NCI-H226 (cell line): ENCODE results near the gene MSI2.
"Not testable (repeated sequence)": the region's sequence is repeated elsewhere in the genome, so short reads cannot be mapped to it uniquely, and the experiment has no call there.

Source experiments
- DNase-seq: peaks from one replicate; pipeline ENCODE4 v3.0.0-alpha.2; 2015

MSI2 gene

DNA sequence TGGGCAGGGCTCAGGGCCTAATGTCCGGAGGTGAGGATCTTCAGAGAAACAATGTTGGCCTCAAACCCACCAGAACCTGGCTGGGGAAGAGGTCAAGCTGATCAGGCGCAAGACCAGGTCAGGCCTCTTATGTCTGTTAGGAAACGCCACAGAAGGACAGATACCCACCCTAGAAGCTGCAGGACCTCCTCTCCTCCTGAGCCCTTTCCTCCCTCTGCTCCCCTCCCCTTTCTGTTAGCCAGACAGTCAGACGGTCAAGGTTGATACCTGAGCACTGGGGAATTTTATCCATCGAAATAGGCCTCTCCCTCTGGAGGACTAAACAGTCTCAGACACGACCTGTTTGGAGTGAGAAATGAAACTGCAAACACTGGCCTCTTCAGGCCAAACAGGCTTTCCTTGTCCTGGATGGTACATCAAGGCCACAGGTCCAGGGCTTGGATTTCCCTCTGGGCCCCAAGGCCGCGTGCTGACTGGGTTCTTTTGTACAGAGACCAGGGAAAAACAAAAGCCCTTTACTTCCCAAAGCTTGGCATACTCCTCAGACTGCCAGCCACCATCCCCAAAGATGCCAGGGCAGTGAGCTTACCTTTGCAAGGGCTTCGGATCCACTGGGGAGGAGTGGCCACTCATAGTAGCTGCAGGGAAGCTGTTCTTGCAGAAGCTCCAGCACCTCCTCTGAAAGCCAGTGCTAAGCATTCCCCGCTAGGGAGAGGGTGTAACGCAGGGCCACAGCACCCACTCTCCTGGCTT lies 353.0 kb downstream of the MSI2 start:
- DNase-seq: no peak

DNA sequence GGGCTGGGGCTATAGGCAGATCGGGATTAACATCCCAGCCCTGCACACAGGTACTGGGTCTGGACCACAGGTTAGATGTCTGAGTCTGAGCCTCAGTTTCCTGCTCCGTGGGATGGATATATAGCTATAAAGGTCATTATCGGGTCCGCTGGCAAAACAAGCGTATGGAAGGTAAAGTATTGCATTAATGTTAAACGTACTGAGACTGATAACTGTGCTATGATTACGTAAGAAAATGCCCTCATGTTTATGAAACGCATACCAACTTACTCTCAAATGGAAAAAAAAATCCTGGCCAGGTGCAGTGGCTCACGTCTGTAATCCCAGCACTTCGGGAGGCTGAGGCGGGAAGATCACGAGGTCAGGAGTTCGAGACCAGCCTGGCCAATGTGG lies 353.6 kb downstream of the MSI2 start:
- DNase-seq: no peak

DNA sequence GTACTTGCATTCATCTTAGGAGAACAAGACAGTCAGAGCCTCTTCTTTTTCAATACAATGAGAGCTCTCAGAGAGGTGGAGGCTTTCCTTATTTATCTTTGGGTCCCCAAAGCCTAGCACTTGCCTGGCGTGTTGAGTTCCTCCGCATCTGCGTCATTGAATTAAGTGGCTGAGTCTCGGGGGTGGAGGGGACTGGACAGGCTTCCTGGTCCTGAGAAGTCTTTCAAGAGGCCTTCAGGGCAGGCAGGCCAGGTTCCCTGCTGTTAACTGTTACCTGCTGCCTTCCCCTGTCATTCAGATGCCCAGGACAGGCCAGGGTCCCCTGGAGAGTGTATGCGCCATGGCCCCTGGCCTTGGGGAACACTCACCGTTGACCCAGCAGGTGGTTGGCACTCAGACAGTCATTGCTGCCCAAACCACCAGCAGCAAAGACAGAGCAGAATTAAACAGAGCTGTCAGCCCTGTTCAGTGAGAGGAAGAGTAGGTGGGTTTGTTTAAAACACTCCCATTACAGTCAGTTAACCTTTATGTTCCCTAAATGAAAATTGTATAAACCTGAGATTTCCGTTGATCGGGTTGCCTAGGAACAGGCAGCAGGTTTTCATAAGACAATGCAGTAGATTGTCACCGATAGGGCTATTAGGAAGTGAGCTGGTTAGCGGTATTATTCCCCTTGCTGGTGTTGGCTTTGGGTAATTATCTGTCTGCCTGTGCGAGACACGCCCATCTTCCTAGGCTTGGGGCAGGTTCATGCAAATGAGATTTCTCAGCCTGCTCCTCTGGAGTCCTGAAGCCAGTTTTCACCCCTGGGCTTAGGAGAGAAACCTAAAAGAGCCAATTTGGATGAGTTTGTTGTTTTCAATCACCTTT lies 356.1 kb downstream of the MSI2 start:
- no peak for DNase-seq

DNA sequence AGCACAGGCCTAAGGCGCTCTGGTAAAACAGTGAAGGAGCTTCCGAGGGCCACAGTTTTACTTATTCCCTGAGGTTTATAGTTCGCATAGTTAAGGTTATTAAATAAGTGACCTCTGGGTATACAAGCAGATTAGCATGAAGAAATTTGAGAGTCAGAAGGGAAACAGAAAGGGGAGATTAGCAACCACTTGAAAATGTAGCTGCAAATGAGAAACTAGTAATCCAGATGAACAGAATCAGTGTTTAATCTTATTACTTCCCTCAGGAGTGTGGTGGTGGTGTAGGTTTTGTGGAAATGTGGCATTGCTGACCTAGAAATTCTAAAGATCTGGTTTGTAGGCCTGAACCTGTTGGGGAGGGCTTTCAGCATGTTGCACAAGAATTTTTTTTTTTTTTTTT lies 358.4 kb downstream of the MSI2 start:
- DNase-seq: no peak

DNA sequence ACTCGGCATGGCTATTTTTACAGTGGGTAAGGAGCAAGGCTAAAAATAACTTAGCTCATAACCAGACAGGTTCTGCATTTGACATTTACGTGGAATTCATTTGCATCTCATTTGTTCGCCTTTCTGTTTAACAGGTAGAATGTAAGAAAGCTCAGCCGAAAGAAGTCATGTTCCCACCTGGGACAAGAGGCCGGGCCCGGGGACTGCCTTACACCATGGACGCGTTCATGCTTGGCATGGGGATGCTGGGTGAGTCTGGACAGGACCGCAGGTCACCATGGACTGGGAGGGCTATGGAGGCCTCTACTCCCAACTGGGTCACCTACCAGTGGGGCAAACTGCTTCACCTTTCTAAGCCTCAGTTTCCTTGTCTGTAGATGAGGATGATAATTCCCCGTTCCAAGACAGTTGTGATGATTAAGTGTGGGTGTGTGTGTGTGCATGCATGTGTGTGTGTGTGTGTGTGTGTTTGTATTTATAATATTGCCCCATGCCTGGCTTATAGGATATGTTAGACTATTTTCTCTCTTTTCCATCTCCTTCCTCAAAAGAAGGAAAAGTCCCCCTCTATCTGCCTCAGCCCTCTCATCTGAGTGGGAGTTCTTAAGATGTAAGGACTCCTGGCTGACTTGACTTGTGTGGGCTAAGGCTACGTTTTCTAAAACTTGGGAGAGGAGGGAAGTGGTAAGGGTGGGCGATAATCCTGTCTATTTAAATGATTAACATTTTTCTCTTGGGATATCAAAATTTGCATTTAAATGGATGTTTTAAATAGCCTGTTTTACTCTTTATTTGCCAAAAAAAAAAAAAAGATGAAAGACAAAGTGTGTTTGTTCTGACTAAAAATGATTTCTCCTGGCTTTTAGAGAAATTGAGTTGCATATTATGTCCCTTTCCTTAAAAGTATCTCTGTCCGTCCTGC lies 359.8 kb downstream of the MSI2 start:
- no peak for DNase-seq

DNA sequence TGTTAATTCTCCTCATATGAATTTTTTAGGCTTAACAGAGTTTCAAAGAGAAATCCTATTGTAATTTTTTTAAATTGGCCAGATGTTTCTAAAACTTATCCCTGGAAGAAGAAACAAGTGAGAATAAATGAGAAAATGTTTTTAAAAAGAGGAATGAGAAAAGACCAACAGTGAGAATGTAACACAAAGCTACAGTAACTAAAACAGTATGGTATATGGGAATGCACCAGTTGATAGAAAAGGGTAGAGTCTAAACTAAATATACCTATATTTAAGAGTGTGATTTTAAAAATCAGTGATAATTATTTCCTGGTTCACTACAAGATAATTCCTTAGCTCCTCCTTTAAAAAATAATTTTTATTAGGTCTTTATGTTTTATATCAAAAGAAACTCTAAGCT lies 360.9 kb downstream of the MSI2 start:
- DNase-seq: no peak

DNA sequence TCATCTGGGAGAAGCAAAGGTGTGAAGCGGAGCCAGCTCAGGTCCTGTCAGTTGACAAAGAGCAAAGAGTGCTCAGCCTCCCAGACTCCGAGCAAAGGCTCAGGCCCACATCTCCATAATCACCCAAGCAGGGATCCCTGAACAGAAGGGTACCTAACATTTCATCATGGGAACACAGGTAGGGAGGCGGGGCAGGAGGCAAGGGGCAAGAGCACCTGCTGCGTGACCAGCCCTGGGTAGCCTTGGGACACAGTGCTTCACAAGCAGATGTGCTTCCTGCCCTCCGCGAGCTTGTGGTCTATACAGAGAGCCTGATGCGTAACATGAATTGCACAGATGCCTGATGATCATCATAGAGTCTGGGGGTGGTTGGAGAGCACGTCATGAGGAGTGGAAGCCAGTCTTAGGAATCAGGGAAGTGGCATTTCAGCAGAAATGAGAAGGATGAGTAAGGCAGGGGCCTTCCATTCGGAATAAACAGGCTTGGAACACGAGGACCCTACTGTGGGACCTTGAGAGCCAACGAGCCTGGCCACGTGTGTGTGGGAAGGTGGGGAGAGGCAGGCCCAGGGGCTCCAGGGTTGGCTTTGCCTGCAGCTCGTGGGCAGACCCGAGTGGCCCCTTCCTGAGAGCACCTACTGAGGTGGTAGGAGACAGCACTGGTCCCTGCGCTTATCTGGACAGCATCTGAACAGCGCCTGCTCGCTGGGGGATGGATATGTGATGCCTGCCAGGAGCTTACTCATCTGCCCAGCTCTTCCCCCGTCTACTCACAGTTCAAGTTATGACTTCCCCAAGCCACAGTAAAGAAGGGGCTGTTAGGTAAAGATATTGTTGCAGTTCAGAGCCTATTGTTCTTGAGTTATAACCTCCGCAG lies 363.0 kb downstream of the MSI2 start:
- DNase-seq: no peak

DNA sequence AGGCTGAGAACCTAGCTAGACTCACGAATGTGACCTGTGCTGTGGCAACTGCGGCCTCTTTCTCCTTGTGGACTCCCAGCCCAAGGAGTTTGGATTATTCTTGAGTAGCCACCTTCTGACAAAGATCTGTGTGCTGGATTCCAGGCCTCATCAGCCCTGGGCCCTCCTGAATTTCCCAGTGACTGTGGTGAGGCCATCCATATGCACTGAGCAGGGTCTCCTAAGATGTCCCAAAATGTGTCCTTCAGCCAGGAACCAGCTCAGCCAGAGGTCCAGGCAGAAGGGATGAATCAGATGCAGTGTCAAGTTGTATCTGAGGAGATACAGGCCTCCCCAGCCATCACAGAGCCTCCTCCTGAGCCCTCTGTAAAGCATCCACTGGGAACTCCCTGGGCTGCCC lies 364.3 kb downstream of the MSI2 start:
- DNase-seq: no peak

DNA sequence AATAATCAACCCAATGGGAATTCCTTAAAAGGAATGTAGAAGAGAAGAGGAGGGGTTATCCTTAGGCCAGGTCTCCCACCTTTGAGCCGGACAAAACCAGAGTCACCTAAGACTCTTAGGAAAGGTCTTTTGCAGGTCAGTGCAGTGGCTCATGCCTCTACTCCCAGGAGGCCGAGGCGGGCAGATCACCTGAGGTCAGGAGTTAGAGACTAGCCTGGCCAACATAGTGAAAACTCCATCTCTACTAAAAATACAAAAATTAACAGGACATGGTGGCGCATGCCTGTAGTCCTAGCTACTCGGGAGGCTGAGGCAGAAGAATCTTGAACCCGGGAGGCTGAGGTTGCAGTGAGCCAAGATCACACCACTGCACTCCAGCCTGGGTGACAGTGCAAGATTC lies 365.5 kb downstream of the MSI2 start:
- not testable (repeated sequence) for DNase-seq

DNA sequence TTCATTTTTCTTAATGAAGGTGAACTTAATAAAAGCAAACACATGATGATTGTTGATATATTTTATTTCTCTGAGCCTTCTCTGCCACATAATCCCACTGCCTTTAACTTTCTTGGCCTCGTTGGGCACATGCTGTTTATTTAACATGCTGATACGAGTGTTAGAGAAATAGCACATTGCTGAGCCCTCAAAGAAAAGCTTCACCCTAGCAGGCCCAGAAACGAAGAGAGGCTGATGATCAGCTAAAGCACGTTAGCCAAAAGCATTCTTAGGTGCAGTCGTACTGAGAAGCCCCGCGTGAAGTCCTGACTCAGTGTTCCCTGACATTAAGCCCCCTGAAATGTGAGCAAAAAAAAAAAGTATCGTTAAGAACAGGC lies 366.0 kb downstream of the MSI2 start:
- DNase-seq: no peak

DNA sequence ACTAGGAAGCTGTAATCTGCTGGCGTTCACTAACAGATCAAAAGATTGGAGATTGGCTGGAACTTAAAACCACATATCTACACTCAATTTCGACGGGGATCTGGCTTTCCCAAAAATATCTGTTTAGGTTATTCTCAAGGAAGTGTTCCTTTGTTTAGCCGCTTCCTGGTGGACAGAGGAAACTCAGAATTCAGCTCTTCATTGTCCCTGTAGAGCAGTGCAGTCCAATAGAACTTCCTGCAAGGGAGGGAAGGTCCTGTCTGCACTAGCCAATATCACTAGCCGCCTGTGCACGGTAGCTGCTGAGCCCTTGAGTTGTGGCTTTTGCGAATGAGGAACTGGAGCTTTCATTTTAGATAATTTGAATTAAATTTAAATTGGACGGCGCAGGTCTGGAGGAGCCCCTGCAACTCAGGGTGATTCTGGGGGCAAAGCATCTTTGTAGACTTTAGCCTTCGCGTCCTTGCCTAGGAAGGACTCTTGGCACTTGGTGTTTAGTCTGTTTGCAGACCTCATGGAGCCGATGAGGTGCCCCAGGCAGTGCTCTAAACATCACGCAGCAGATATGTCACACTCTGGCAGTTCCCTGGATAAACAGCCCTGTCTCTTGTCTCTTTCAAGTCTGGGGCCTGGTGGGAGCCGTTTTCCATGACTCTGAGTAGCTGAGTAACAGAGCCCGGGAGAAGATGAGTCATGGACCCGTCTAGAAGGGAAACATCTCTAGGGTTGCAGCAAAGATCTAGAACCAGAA lies 366.5 kb downstream of the MSI2 start:
- peak; percentile 40 for DNase-seq

DNA sequence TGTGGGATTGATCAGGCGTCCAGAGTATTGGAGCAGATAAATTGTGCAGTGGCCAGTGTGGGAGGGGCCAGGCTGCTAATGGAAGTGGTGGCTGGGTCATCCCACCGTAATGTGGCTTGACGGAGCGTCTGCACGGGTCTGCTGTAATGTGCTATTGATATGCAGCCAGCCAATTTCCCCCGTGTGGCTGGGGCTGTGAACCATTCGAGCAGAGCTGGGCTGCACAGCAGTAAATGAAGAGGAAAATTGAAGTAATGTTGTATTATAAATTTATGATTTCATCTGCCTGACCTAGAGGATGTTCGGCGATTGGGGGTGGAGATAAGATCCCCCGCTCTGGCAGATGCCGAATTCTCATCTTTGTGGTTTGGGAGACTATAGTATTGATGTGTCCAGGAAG lies 367.3 kb downstream of the MSI2 start:
- DNase-seq: no peak

DNA sequence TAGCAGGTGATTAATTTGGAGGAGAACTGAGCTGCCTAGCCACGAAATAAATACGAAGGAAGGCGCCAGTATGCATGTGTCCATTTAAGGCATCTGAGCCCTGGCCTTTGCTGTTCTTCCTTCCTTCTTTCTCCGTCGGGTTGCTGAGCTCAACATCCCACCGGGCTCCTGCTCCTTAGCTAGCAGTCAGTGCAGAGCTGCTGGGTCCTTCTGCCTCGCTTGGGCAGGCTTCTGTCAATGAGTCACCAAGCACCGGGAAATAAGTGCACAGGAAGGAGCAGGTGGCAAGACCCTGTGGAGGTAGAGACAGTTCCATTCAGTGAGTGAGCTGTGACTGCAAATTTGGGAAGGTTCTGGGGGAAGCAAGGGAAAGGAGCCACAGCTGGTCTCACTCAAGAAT lies 368.1 kb downstream of the MSI2 start:
- no peak for DNase-seq

DNA sequence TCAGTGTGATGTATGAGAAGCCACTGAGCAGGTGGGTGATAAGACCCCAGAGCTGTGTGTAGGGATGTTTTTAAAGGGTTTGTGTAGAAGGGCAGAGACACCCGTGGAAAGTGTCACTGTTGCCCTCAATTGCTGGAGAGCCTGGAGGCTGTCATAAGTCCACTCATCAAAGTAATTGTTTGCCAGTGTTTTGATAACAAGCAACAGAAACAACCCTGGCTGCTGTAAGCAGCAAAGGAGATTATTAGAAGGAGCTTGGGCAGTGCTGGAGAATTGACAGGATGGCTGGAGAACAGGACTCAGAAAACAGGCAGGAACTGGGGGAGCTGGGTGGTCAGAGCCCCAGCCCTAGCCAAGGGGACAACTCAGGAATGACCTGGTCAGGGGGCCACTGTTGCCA lies 369.2 kb downstream of the MSI2 start:
- no peak for DNase-seq

DNA sequence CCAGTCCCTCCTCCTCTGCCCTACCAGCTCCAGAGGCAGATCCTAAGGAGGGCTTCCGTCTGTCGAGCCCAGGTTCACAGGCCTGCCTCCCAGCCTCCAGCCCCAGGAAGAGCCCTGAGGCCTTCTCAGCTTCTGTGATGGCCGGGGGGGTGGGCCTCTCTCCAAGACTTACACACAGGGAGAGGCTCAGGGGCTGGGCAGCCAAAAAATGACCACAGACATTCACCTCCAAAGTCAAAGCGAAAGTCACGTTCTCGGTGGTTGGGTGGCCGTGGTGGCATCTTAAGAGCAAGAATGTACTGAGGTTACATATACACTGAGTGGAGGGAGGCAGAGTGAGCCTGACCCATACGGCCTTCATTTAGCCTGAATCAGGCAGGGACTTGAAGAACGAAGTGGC lies 369.6 kb downstream of the MSI2 start:
- no peak for DNase-seq

DNA sequence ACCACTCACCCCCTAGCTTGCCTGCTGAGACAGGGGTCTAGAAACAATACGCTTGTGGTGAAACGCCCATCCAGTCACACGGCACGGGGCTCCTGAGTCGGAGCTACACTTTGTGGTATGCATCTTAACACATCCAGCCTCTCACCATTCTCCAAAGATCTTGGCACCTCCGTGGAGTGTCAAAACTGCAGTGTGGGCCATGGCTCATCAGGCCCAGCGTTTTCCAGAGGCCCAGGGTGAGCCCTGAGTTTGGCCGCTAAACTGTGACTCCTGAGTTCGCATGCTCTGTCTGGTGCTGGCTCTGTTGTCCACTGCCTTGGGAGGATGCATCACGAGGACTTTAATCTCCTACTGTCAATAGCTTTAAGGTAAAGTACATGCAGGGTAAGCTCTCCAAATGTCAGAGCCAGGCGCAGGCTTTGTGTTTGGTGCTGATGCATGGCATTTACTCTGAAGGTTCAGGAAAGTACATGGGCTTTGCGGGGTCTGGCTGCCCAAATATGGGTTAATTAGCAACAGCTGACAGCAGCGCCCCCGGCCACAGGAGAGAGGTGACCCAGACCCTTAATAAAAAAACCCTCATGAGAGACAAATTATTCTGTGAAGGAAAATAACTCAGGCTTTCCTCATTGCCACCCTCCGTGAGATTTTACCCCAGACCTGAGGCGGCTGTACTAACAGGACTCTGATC lies 370.3 kb downstream of the MSI2 start:
- no peak for DNase-seq

DNA sequence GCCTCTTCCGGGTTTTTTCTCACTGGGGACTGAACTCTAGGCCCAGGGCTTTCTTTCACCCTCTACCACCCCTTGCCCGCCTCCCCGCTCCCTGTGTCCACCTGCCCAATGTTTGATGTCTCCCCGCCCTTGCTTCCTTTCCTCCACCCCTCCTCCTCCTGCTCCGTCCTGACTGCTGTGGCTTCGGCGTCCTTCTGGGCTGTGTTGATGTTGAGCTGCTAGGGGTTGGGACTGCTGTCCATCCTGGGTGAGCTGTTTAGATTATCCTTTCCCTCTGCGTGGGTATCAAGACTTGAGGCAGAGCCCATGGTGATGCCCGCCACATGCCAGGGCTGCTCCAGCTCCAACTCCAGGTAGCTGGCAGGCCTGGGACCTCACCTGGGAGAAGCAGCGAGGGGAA lies 371.3 kb downstream of the MSI2 start:
- no peak for DNase-seq

DNA sequence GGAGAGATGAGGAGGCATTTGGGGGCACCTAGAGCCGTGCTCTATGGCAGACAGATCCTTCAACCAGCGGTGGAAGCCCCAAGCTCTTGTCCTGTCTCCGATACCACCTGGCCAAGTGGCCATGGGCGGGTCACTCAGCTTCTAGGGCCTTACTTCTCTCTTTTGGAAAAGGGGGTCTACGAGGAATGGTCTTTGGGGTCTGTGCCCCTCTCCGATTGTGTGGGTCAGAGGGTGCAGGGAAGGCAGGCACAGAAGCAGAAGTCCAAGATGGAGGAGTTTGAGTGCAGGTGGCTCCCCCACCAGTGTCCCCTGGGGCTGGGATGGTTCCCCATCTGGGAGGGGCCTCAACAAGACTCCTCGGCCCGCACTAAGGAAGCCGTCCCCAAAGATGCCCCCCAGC lies 372.1 kb downstream of the MSI2 start:
- no peak for DNase-seq

DNA sequence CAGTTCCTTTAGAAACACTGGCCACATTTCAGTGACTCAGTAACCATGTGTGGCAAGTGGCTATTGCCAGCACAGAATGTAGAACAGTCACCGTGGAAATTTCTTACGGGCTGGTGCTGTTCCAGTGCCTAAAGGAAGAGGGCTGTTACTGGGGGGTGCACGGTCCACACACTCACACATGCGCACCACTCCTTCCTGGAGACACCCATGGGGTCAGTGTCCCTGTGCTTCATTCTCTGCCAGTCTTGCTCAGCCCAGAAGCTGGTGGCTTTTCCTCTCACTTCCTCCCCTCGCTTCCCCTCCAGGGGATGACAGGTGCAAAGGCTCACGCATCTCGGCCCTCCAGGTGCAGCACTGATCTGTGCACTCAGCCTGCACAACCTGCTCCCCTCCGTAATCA lies 373.1 kb downstream of the MSI2 start:
- DNase-seq: no peak

DNA sequence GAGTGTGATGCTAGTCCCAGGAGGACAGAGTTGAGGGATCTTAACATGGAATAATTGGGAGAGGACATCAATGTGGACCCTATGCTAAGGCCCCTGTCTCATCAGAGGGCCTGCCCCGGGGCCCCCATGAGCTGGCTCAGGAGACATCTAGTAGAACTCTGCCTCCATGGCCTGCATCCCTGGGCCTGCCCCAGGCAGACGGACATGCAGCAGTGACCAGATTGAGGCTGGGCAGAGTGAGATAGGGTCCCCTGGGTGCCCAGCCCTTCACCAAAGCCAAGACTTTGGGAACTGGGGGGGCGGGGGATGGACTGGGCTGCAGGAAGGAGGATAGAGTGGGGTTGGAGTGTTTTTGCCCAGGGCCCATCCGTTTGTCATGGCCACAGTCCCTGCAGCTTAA lies 373.6 kb downstream of the MSI2 start:
- DNase-seq: no peak

DNA sequence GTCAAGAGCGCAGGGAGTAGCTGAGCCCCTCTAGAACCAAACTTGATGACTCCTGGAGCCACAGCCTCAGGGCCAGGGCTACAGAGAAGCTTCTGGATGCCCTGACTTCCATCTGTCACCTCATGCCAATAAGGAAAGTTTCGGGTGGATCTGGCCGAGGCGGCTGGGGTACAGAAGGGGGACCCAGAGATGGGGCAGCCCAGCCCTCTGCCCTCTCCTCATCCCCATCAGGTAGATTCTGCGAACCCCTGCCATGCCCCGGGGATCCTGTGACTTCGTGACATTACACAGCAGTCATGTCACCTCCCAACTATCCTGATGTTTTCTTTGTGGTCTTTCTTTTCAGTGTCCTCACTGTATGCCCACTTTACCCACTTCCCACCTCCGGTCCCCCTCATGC lies 374.4 kb downstream of the MSI2 start:
- no peak for DNase-seq
